Measurements from ENCODE around the gene CAAP1. TPM values are rescaled to one million over a fixed set of nuclear protein-coding genes. Genes with fewer than 3 reads are reported as not detected.

CAAP1 gene
- total and polyA plus RNA-seq, 2 of the 13 experiments (the other 11 are each of a cell fraction or from before 2014, with no cell fraction given) = 10.9 to 40.2 TPM

GRCh38 chr9:26892251-26893029 lies at the start of gene CAAP1 (continued):
- TF ChIP-seq PAXIP1 (CRISPR knock-in tag; conservative IDR thresholded peaks at IDR 0.05) (peak; percentile 49), IRX3 (CRISPR knock-in tag; IDR thresholded peaks at IDR 0.05; ENCODE audit: borderline replicate concordance, low read depth) (no peak), FOSL1 (CRISPR knock-in tag; IDR thresholded peaks at IDR 0.05; ENCODE audit: borderline replicate concordance) (peak; percentile 52), TEAD2 (CRISPR knock-in tag; IDR thresholded peaks at IDR 0.05) (no peak), ZNF766 (CRISPR knock-in tag; IDR thresholded peaks at IDR 0.05; ENCODE audit: borderline replicate concordance) (0 out of 2 replicates have a peak, but pooled peaks have one; percentile 38), BRD4 (CRISPR knock-in tag; IDR thresholded peaks at IDR 0.05) (peak; percentile 92), HBP1 (CRISPR knock-in tag; IDR thresholded peaks at IDR 0.05; ENCODE audit: low read depth) (peak; percentile 80), ZNF446 (CRISPR knock-in tag; IDR thresholded peaks at IDR 0.05) (no peak; the same call in 1 of the 2 replicates), CTCF (CRISPR knock-in tag; IDR thresholded peaks at IDR 0.05) (peak; percentile 66), ZBTB46 (CRISPR knock-in tag; IDR thresholded peaks at IDR 0.05; ENCODE audit: borderline replicate concordance) (no peak), GMEB2 (CRISPR knock-in tag; IDR thresholded peaks at IDR 0.05; ENCODE audit: low read depth) (peak; percentile 69), KAT2B (IDR thresholded peaks at IDR 0.05; ENCODE audit: borderline replicate concordance, low read depth, low read length) (no peak), ZNF7 (CRISPR knock-in tag; IDR thresholded peaks at IDR 0.05) (no peak), HNF4A (CRISPR knock-in tag; IDR thresholded peaks at IDR 0.05) (no peak; the same call in 1 of the 2 replicates), ZNF430 (CRISPR knock-in tag; IDR thresholded peaks at IDR 0.05) (peak; percentile 54; the same call in 1 of the 2 replicates), ZNF441 (CRISPR knock-in tag; IDR thresholded peaks at IDR 0.05; ENCODE audit: borderline replicate concordance) (peak; percentile 79; the same call in 1 of the 2 replicates), CCAR2 (optimal IDR thresholded peaks at IDR 0.05; ENCODE audit: low read depth, low read length) (no peak), ZNF501 (CRISPR knock-in tag; IDR thresholded peaks at IDR 0.05) (peak; percentile 92), SMAD1 (CRISPR knock-in tag; IDR thresholded peaks at IDR 0.05; ENCODE audit: borderline replicate concordance, low read depth) (peak; percentile 84; the same call in 1 of the 2 replicates)
